CD8-positive, alpha-beta memory T cell (primary cell): ENCODE data around the gene BMP10. TPM values are rescaled to one million over a fixed set of nuclear protein-coding genes. Genes with fewer than 3 reads are reported as not detected.

Source experiments
- CTCF ChIA-PET: fragments of 350-600 bp; sonication (Branson Sonifier 250); formaldehyde crosslinking; loops from one replicate; lab custom pipeline; 2021; ENCODE audit warnings: antibody characterized with exemption; lab: Charles Lee
- POLR2A ChIA-PET: fragments of 350-600 bp; sonication (Branson Sonifier 250); formaldehyde crosslinking; loops from one replicate; lab custom pipeline; 2021; ENCODE audit warnings: antibody characterized with exemption; lab: Charles Lee
- DNase-seq, 5 donors: peaks; one replicate each; pipeline versions ENCODE4 v3.0.0 to v3.0.0-alpha.2; 2020 to 2022; ENCODE audit warnings: mixed read lengths in 1 of 5
- H3K27ac ChIP-seq: one replicate; pipeline ENCODE4 v1.7.0; 2013; ENCODE audit warnings: low read depth, mild to moderate bottlenecking, low read length, moderate library complexity
- H3K27me3 ChIP-seq: 2 replicates; pipeline ENCODE4 v1.7.0; 2013; ENCODE audit warnings: low read length, mild to moderate bottlenecking; ENCODE audit not compliant: insufficient read depth, poor library complexity, severe bottlenecking
- H3K36me3 ChIP-seq: 2 replicates; pipeline ENCODE4 v1.7.0; 2013; ENCODE audit warnings: mild to moderate bottlenecking, low read length, moderate library complexity; ENCODE audit not compliant: insufficient read depth
- H3K4me1 ChIP-seq: 2 replicates; pipeline ENCODE4 v1.7.0; 2013; ENCODE audit warnings: mild to moderate bottlenecking, low read length, moderate library complexity; ENCODE audit not compliant: insufficient read depth
- H3K4me3 ChIP-seq: 2 replicates; pipeline ENCODE4 v1.7.0; 2013; ENCODE audit warnings: mild to moderate bottlenecking, low read length
- H3K9me3 ChIP-seq: 2 replicates; pipeline ENCODE4 v1.7.0; 2013; ENCODE audit warnings: mild to moderate bottlenecking, low read length
- H3K27ac Mint-ChIP-seq, 8 donors: one replicate each; pipeline ENCODE4 v1.8.0; 2020 to 2021; ENCODE audit warnings: mixed read lengths in 8 of 8, mild to moderate bottlenecking in 6 of 8, inconsistent platforms in 3 of 8, moderate library complexity in 3 of 8
- H3K27me3 Mint-ChIP-seq, 2 donors: one replicate each; pipeline ENCODE4 v1.8.0; 2020 to 2021; ENCODE audit warnings: mixed read lengths in 2 of 2, mild to moderate bottlenecking in 1 of 2, moderate library complexity in 1 of 2
- H3K36me3 Mint-ChIP-seq, 3 donors: one replicate each; pipeline ENCODE4 v1.8.0; 2020 to 2021; ENCODE audit warnings: mixed read lengths in 3 of 3, inconsistent platforms in 1 of 3, mild to moderate bottlenecking in 1 of 3
- H3K4me1 Mint-ChIP-seq, 3 donors: one replicate each; pipeline ENCODE4 v1.8.0; 2020 to 2021; ENCODE audit warnings: mixed read lengths in 3 of 3, inconsistent platforms in 1 of 3, mild to moderate bottlenecking in 1 of 3
- H3K4me3 Mint-ChIP-seq, 7 donors: one replicate each; pipeline ENCODE4 v1.8.0; 2020 to 2021; ENCODE audit warnings: mixed read lengths in 7 of 7, mild to moderate bottlenecking in 6 of 7, moderate library complexity in 4 of 7, inconsistent platforms in 2 of 7
- H3K9me3 Mint-ChIP-seq, 5 donors: one replicate each; pipeline ENCODE4 v1.8.0; 2020 to 2022; ENCODE audit warnings: mixed read lengths in 5 of 5, mild to moderate bottlenecking in 3 of 5, moderate library complexity in 2 of 5, inconsistent platforms in 1 of 5
- polyA plus RNA-seq: library from polyadenylated mRNA; unstranded; fragments of 300-500 nt; fragmentation: Illumina TruSeq; gene quantifications from one replicate; pipeline ENCODE4 v1.2.3, GENCODE V29; 2021
- total RNA-seq, 2 experiments: library from RNA; stranded (reverse); gene quantifications; one replicate each; pipeline ENCODE4 v1.2.3, GENCODE V29; 2021

BMP10 gene, protein sequence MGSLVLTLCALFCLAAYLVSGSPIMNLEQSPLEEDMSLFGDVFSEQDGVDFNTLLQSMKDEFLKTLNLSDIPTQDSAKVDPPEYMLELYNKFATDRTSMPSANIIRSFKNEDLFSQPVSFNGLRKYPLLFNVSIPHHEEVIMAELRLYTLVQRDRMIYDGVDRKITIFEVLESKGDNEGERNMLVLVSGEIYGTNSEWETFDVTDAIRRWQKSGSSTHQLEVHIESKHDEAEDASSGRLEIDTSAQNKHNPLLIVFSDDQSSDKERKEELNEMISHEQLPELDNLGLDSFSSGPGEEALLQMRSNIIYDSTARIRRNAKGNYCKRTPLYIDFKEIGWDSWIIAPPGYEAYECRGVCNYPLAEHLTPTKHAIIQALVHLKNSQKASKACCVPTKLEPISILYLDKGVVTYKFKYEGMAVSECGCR
- total RNA-seq: not detected
- not detected for polyA plus RNA-seq

DNA sequence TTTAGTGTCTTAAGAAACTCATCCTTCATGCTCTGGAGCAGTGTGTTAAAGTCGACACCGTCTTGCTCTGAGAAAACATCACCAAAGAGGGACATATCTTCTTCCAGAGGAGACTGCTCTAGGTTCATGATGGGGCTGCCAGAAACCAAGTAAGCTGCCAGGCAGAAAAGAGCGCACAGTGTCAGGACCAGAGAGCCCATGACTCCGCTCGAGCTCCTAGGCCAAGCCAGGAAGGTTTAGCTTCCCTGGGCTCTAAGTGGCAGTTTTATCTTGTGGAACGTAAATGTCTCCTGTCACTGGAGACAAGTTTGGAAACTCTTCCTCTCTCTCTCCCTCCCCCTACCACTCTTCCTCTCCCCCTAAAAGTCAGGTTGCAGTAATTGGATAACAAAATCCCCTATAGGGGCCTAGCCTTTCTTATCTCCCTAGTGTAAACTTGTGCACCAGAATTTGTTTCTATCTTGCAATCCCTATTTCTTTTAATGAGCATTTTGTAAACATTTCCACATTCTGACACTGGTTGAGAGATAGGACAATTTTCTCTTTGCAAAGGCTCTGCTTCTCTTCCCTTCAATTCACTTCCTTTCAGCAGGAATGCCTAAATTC lies at the start of gene BMP10:
BMP10 (minus strand) TSS at position 239 of the 606 bp plus-strand sequence; CDS start at position 200, 39 bp downstream.
- no peak within 1 kb of the TSS for H3K4me3 ChIP-seq
- Mint-ChIP-seq H3K36me3 (no peaks in the 10 kb centered on the region), H3K4me1 (no peaks in the 10 kb centered on the region), H3K4me3 (no peak within 1 kb of the TSS), H3K27ac (peak within 1 kb of the TSS in 1 of 8 donors; percentile 2), H3K27me3 (peaks cover 0 to 8% of the 10 kb centered on the region in 2 donors), H3K9me3 (no peaks in the 10 kb centered on the region)
- ChIA-PET CTCF (interaction anchor here (0.5 to 0.9 kb wide), 2 partner anchors 34 to 121 kb away, joined by 3 to 4 read pairs; no protein-coding TSS in a partner anchor), POLR2A (no interaction called here)
- no peaks in the 10 kb centered on the region for H3K36me3 ChIP-seq
- no peaks in the 10 kb centered on the region for H3K4me1 ChIP-seq
- no peaks in the 10 kb centered on the region for H3K27me3 ChIP-seq
- no peak for DNase-seq
- H3K27ac ChIP-seq: no peak within 1 kb of the TSS
- H3K9me3 ChIP-seq: no peaks in the 10 kb centered on the region

GRCh38 chr2:68920481-68921170 lies 49.4 kb upstream of the BMP10 start:
- Histone ChIP-seq H3K27me3 (no peaks in the 10 kb centered on the region), H3K4me3 (no peak overlapping the region), H3K4me1 (no peaks in the 10 kb centered on the region), H3K36me3 (no peaks in the 10 kb centered on the region), H3K9me3 (no peaks in the 10 kb centered on the region), H3K27ac (no peak overlapping the region)
- Mint-ChIP-seq H3K4me1 (peaks cover 3 to 9% (median 8%) of the 10 kb centered on the region in 3 donors), H3K4me3 (no peak overlapping the region), H3K36me3 (no peaks in the 10 kb centered on the region), H3K27ac (no peak overlapping the region), H3K9me3 (no peaks in the 10 kb centered on the region), H3K27me3 (peaks cover 0 to 6% of the 10 kb centered on the region in 2 donors)
- DNase-seq: no peak
- POLR2A ChIA-PET: no interaction called here
- CTCF ChIA-PET: interaction anchor here (1.0 to 1.4 kb wide), 3 partner anchors 90 to 457 kb away, joined by 3 to 4 read pairs (median 3); no protein-coding TSS in a partner anchor

DNA sequence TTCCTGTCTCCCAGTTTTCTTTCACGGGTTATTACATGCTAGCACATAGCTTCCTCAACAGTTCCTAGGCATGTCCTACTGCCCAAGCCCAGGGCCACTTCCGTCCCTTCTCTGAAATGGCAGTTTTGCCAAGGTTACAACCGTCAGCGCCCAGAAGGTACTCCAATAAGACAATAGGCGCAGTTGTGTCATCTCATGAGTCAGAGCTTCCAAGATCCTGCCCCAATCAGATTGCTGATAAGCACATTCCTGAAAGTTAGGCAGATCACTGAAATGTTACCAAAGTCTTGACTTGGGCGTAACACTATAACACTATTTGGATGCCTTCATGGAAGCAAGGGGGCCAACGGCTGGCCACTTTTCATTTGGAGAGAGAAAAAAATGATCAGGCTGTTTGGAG lies 47.3 kb upstream of the BMP10 start:
- ChIA-PET CTCF (interaction anchor here (0.8 to 2.7 kb wide), 2 partner anchors 10 to 209 kb away, joined by 3 to 8 read pairs; no protein-coding TSS in a partner anchor), POLR2A (no interaction called here)
- no peak for DNase-seq
- Histone ChIP-seq H3K36me3 (no peaks in the 10 kb centered on the region), H3K27ac (no peak overlapping the region), H3K9me3 (no peaks in the 10 kb centered on the region), H3K4me1 (peaks cover 4% of the 10 kb centered on the region), H3K27me3 (no peaks in the 10 kb centered on the region), H3K4me3 (no peak overlapping the region)
- Mint-ChIP-seq H3K36me3 (no peaks in the 10 kb centered on the region), H3K27ac (no peak overlapping the region), H3K4me3 (no peak overlapping the region), H3K4me1 (peaks cover 0 to 10% (median 5%) of the 10 kb centered on the region in 3 donors), H3K9me3 (no peaks in the 10 kb centered on the region), H3K27me3 (no peaks in the 10 kb centered on the region)

GRCh38 chr2:68917034-68917718 lies 46.0 kb upstream of the BMP10 start:
- Histone ChIP-seq H3K27me3 (no peaks in the 10 kb centered on the region), H3K4me1 (peaks cover 18% of the 10 kb centered on the region), H3K27ac (no peak overlapping the region), H3K9me3 (no peaks in the 10 kb centered on the region), H3K4me3 (no peak overlapping the region), H3K36me3 (no peaks in the 10 kb centered on the region)
- Mint-ChIP-seq H3K36me3 (no peaks in the 10 kb centered on the region), H3K4me1 (peaks cover 0 to 10% (median 5%) of the 10 kb centered on the region in 3 donors), H3K27ac (no peak overlapping the region), H3K4me3 (no peak overlapping the region), H3K27me3 (no peaks in the 10 kb centered on the region), H3K9me3 (no peaks in the 10 kb centered on the region)
- POLR2A ChIA-PET: no interaction called here
- CTCF ChIA-PET: interaction anchor here (2.7 kb wide), 1 partner anchor 208 kb away, joined by 8 read pairs; no protein-coding TSS in a partner anchor
- DNase-seq: no peak

- no peaks in the 10 kb centered on the region for H3K36me3 ChIP-seq
These were observed 45.0 kb upstream of the BMP10 start for GRCh38 chr2:68916226-68916625.

GRCh38 chr2:68915393-68915792 lies 44.2 kb upstream of the BMP10 start:
- peaks cover 28% of the 10 kb centered on the region for H3K4me1 ChIP-seq
- DNase-seq: no peak
- H3K4me3 ChIP-seq: no peak overlapping the region
- Mint-ChIP-seq H3K27ac (peak overlapping the region in 1 of 8 donors; percentile 20), H3K9me3 (no peaks in the 10 kb centered on the region), H3K4me3 (no peak overlapping the region), H3K27me3 (no peaks in the 10 kb centered on the region), H3K36me3 (no peaks in the 10 kb centered on the region), H3K4me1 (peaks cover 2 to 10% (median 8%) of the 10 kb centered on the region in 3 donors)
- no peaks in the 10 kb centered on the region for H3K36me3 ChIP-seq
- no peak overlapping the region for H3K27ac ChIP-seq
- ChIA-PET POLR2A (no interaction called here), CTCF (interaction anchor here (1.0 to 3.2 kb wide), 2 partner anchors 10 to 207 kb away, joined by 6 to 14 read pairs; no protein-coding TSS in a partner anchor)
- no peaks in the 10 kb centered on the region for H3K27me3 ChIP-seq
- H3K9me3 ChIP-seq: no peaks in the 10 kb centered on the region

More at GRCh38 chr2:68916226-68916625, 45.0 kb upstream of the BMP10 start:
- H3K27me3 Mint-ChIP-seq: no peaks in the 10 kb centered on the region
- no peak for DNase-seq
- H3K9me3 Mint-ChIP-seq: no peaks in the 10 kb centered on the region
- no peak overlapping the region for H3K27ac ChIP-seq
- H3K4me3 ChIP-seq: no peak overlapping the region
- H3K9me3 ChIP-seq: no peaks in the 10 kb centered on the region
- H3K4me1 Mint-ChIP-seq: peaks cover 0 to 10% (median 5%) of the 10 kb centered on the region in 3 donors
- no peak overlapping the region for H3K4me3 Mint-ChIP-seq
- H3K27me3 ChIP-seq: no peaks in the 10 kb centered on the region
- H3K27ac Mint-ChIP-seq: no peak overlapping the region
- H3K4me1 ChIP-seq: peaks cover 27% of the 10 kb centered on the region
- H3K36me3 Mint-ChIP-seq: no peaks in the 10 kb centered on the region
- ChIA-PET POLR2A (no interaction called here), CTCF (no interaction called here)

DNA sequence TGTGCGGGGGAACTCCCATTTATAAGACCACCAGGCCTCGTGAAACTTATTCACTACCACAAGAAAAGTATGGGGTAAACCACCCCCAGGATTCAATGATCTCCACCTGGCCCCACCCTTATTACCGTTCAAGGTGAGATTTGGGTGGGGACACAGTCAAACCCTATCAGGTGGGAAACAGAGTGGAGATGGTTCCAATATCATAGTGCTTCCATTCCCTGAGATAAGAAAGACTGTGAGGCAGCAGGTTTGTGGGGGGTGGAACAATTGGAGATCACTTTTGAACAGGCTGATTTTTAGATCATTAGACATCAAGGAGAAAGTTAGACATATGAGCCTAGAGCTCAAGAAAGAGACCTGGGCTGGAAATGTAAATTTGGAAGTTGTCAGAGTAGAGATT lies 42.2 kb upstream of the BMP10 start:
- H3K27me3 Mint-ChIP-seq: no peaks in the 10 kb centered on the region
- no peaks in the 10 kb centered on the region for H3K36me3 Mint-ChIP-seq
- H3K27ac Mint-ChIP-seq: no peak overlapping the region
- H3K9me3 Mint-ChIP-seq: no peaks in the 10 kb centered on the region
- H3K4me1 ChIP-seq: peaks cover 45% of the 10 kb centered on the region
- H3K27me3 ChIP-seq: no peaks in the 10 kb centered on the region
- no peaks in the 10 kb centered on the region for H3K36me3 ChIP-seq
- no peak for DNase-seq
- no peaks in the 10 kb centered on the region for H3K9me3 ChIP-seq
- CTCF ChIA-PET: interaction anchor here (0.7 to 3.5 kb wide), 6 partner anchors 12 to 205 kb away, joined by 3 to 17 read pairs (median 8); no protein-coding TSS in a partner anchor
- H3K4me3 Mint-ChIP-seq: no peak overlapping the region
- POLR2A ChIA-PET: no interaction called here
- peaks cover 20 to 25% (median 21%) of the 10 kb centered on the region in 3 donors for H3K4me1 Mint-ChIP-seq
- no peak overlapping the region for H3K27ac ChIP-seq
- no peak overlapping the region for H3K4me3 ChIP-seq
